Muscle of leg (tissue), 11 donors: ENCODE results near the gene BMP8B. TPM values are rescaled to one million over a fixed set of nuclear protein-coding genes. Genes with fewer than 3 reads are reported as not detected.
"Not testable (repeated sequence)": the region's sequence is repeated elsewhere in the genome, so short reads cannot be mapped to it uniquely, and the experiment has no call there.

Source experiments
- DNase-seq: peaks from one replicate; pipeline ENCODE4 v3.0.0; 2013
- H3K27ac ChIP-seq: one replicate; pipeline ENCODE4 v1.5.1; 2013; ENCODE audit warnings: mild to moderate bottlenecking, low read length, control low read depth
- H3K27me3 ChIP-seq: one replicate; pipeline ENCODE4 v1.6.1; 2013; ENCODE audit warnings: low read length; ENCODE audit not compliant: control insufficient read depth, insufficient read depth
- H3K36me3 ChIP-seq: one replicate; pipeline ENCODE4 v1.6.1; 2013; ENCODE audit warnings: low read length; ENCODE audit not compliant: control insufficient read depth, insufficient read depth
- H3K4me1 ChIP-seq: one replicate; pipeline ENCODE4 v1.6.1; 2013; ENCODE audit warnings: low read length; ENCODE audit not compliant: control insufficient read depth, insufficient read depth
- H3K4me3 ChIP-seq: one replicate; pipeline ENCODE4 v1.5.1; 2013; ENCODE audit warnings: low read length, control low read depth
- H3K9me3 ChIP-seq: replicated peaks from 2 replicates; pipeline ENCODE4 v1.6.1; 2013; ENCODE audit warnings: low read depth, low read length; ENCODE audit not compliant: control insufficient read depth
- WGBS: methylation state at CpG from one replicate; pipeline ENCODE4 v1.1.5; 2013; ENCODE audit warnings: missing lambda C conversion rate; ENCODE audit not compliant: insufficient coverage; 5-methylcytosine and 5-hydroxymethylcytosine counted together
- polyA plus RNA-seq, 8 donors: library from polyadenylated mRNA; unstranded; fragments of 120-200 nt; gene quantifications; one replicate each; pipeline versions ENCODE4 v1.2.1 to v1.2.3, GENCODE V29; 2013; ENCODE audit warnings: inconsistent platforms in 1 of 8, low replicate concordance in 1 of 8; ENCODE audit not compliant: insufficient read length in 8 of 8, insufficient read depth in 1 of 8
- total RNA-seq: library from RNA; stranded (reverse); fragments of 120-200 nt; gene quantifications from one replicate; pipeline ENCODE4 v1.2.4, GENCODE V29; 2013

BMP8B gene
- total and polyA plus RNA-seq, 9 donors: 0.71 to 3.4 (median 1.6) TPM

DNA sequence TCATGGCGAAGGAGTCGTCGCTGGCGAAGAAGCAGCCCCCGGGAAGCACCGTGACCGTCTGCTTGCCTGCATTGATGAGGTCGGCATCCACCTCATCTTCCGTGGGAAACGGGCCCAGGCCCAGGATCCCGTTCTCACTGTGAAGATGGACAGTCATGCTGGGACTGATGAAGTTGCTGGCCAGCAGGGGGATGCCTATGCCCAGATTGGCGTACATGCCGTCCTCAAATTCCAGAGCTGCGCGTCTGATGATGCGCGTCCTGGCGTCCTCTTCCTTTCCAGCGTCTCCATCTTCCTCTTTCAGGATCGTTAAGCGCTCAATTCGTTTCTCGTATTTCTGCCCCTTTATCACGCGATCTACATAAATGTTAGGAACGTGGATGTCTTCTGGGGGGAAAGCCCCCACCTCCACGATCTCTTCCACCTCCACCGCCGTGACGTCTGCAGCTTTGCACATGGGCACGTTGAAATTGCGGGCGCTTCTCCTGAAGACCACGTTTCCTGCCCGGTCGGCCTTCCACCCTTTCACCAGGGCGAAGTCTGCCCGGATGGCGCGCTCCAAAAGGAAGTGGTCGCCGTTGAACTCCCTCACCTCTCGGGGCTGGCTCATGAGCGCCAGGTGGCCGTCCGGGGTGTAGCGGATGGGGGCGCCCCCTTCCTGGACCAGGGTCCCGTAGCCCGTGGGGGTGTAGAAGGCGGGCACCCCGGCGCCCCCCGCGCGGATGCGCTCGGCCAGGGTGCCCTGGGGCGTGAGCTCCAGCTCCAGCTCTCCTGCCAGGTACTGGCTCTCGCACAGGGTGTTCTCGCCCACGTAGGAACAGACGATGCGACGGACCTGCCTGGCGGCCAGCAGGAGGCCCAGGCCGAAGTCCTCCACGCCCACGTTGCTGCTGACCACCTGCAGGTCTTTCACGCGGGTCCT, 18.3 kb downstream of the BMP8B start:
- not testable (repeated sequence) for H3K36me3 ChIP-seq, H3K4me1 ChIP-seq, H3K9me3 ChIP-seq, H3K27me3 ChIP-seq, DNase-seq, H3K4me3 ChIP-seq, H3K27ac ChIP-seq
- WGBS: no CpG with 5 or more reads among the region's 71 CpGs

DNA sequence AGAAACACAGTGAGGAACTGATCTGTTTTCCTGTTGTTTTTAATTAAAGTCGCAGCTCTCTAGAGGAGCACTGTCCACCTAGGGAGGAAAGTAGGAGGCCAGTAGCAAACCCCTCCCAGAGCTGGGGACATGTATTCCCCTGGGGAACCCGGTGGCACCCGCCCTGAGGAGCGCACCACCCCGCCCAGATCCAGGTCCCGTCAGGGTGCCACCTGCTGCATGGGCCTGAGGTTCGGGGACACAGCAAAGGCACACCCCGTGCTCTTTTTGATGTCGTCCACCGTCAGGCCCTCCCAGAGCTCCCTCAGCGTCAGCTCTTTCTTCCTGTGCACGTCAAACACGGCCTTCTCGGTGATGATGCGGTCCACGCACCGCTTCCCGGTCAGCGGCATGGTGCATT, 19.2 kb downstream of the BMP8B start:
- WGBS: 88% methylated on average over 6 of the region's 19 CpGs
- DNase-seq, H3K36me3 ChIP-seq, H3K27me3 ChIP-seq, H3K27ac ChIP-seq, H3K4me1 ChIP-seq, H3K9me3 ChIP-seq, H3K4me3 ChIP-seq: not testable (repeated sequence)

DNA sequence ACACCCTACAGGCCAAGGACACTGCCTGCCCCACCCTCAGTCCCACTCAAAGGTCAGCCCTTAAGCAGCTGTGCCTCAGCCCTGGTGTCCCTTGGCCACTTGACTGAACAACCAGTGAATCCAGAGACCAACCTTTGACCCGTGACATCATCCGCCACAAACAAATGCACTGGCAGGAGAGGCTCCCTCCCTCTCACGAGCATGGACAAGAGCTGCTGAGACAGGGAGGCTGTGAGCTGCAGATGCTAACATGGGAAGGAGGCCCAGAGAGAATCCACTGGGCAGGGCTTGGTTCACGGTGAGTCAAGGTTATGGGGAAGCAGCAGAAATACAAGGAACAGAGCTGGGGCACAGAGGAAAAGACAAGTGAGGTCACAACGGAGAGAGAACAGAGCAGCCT, 22.2 kb downstream of the BMP8B start:
- H3K4me3 ChIP-seq, H3K4me1 ChIP-seq, H3K36me3 ChIP-seq, H3K27me3 ChIP-seq, H3K27ac ChIP-seq, DNase-seq, H3K9me3 ChIP-seq: not testable (repeated sequence)
- no CpG with 5 or more reads among the region's 5 CpGs for WGBS

DNA sequence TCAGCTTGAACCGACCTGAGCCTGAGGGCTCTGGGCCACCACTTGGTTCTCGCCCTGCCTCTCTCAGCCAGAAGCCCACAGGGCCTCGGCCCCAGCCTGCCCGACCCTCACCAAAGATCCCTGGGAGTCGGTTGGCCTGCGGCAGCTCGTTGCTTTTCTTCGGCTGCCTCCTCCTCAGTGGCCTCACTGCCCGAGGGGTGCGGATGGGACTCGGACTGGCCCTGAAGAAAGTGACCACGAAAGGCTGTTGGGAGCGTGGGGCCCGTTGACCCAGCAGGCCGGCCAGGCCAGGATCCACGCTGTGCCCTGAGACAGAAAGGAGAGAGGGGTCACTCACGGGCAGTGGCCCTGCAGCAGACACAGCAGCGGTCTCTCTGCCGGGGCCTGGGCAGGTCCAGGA, 24.2 kb downstream of the BMP8B start:
- H3K27me3 ChIP-seq, H3K36me3 ChIP-seq, H3K27ac ChIP-seq, H3K9me3 ChIP-seq, H3K4me3 ChIP-seq, DNase-seq, H3K4me1 ChIP-seq: not testable (repeated sequence)
- WGBS: no CpG with 5 or more reads among the region's 19 CpGs

GRCh38 chr1:39763619-39764374, 24.9 kb downstream of the BMP8B start:
- not testable (repeated sequence) for H3K27ac ChIP-seq, DNase-seq, H3K4me1 ChIP-seq, H3K27me3 ChIP-seq, H3K9me3 ChIP-seq, H3K36me3 ChIP-seq, H3K4me3 ChIP-seq
- no CpG with 5 or more reads among the region's 18 CpGs for WGBS

GRCh38 chr1:39762550-39763540, 25.8 kb downstream of the BMP8B start:
- Histone ChIP-seq H3K27ac (no peak overlapping the region), H3K4me3 (no peak overlapping the region), H3K4me1 (no peaks in the 10 kb centered on the region), H3K9me3 (no peaks in the 10 kb centered on the region), H3K36me3 (peaks cover 8% of the 10 kb centered on the region), H3K27me3 (no peaks in the 10 kb centered on the region)
- WGBS: 86% methylated on average over 12 of the region's 30 CpGs
- DNase-seq: no peak

GRCh38 chr1:39761557-39762260, 27.0 kb downstream of the BMP8B start:
- Histone ChIP-seq H3K9me3 (no peaks in the 10 kb centered on the region), H3K27ac (no peak overlapping the region), H3K27me3 (no peaks in the 10 kb centered on the region), H3K4me3 (no peak overlapping the region), H3K36me3 (peaks cover 15% of the 10 kb centered on the region), H3K4me1 (no peaks in the 10 kb centered on the region)
- DNase-seq: peak; percentile 37
- WGBS: 54% methylated on average over 10 of the region's 16 CpGs

DNA sequence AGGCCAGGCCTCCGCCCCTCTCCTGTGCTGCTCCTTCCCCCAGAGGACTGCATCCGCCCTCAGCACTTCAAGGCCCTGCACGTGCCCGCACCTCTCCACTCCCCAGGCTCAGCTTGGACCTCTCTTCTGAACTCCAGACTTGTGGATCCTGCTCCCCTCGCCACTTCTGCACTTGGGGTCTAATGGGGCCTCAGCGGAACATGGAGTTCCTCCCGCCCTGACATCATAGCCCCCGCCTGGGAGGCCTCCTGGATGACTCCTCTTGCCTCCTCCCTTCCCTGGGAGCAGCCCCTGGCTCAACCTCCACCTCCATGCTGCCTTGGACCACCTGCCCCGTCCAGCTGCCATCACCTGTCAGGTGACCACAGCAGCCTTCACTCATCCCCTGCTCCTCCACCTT, 27.6 kb downstream of the BMP8B start:
- no peak overlapping the region for H3K27ac ChIP-seq
- H3K27me3 ChIP-seq: no peaks in the 10 kb centered on the region
- H3K36me3 ChIP-seq: peaks cover 19% of the 10 kb centered on the region
- no peaks in the 10 kb centered on the region for H3K4me1 ChIP-seq
- WGBS: 82% methylated on average over 9 of the region's 9 CpGs
- no peak for DNase-seq
- no peak overlapping the region for H3K4me3 ChIP-seq
- no peaks in the 10 kb centered on the region for H3K9me3 ChIP-seq

- no peak overlapping the region for H3K27ac ChIP-seq
- 96% methylated on average over 15 of the region's 16 CpGs for WGBS
- no peak for DNase-seq
- no peaks in the 10 kb centered on the region for H3K27me3 ChIP-seq
- H3K36me3 ChIP-seq: peaks cover 26% of the 10 kb centered on the region
- H3K4me1 ChIP-seq: no peaks in the 10 kb centered on the region
- H3K4me3 ChIP-seq: no peak overlapping the region
- no peaks in the 10 kb centered on the region for H3K9me3 ChIP-seq
These were observed 28.3 kb downstream of the BMP8B start for GRCh38 chr1:39760074-39761008.
